Measurements from ENCODE around the gene WWC2.

GRCh38 chr4:183097231-183098018 is 1.6 kb upstream of the WWC2 start:
- TF ChIP-seq, protein P1, sequence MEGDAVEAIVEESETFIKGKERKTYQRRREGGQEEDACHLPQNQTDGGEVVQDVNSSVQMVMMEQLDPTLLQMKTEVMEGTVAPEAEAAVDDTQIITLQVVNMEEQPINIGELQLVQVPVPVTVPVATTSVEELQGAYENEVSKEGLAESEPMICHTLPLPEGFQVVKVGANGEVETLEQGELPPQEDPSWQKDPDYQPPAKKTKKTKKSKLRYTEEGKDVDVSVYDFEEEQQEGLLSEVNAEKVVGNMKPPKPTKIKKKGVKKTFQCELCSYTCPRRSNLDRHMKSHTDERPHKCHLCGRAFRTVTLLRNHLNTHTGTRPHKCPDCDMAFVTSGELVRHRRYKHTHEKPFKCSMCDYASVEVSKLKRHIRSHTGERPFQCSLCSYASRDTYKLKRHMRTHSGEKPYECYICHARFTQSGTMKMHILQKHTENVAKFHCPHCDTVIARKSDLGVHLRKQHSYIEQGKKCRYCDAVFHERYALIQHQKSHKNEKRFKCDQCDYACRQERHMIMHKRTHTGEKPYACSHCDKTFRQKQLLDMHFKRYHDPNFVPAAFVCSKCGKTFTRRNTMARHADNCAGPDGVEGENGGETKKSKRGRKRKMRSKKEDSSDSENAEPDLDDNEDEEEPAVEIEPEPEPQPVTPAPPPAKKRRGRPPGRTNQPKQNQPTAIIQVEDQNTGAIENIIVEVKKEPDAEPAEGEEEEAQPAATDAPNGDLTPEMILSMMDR (conservative IDR thresholded peaks at IDR 0.05; ENCODE audit: low read depth, low read length) = no peak
- no peak for TF ChIP-seq EZH2 (IDR thresholded peaks at IDR 0.05; ENCODE audit: borderline replicate concordance, low read depth, low read length, poor library complexity, severe bottlenecking)
